Measurements from ENCODE around the gene TFF2.

Gene TFF2

GRCh38 chr21:42390696-42391095, 39.9 kb upstream of the TFF2 start:
- H3K27ac ChIP-seq = no peak overlapping the region
- peaks cover 4% of the 10 kb centered on the region for H3K9me3 ChIP-seq (ENCODE audit: severe bottlenecking)
- no peak for TF ChIP-seq CTCF (IDR thresholded peaks at IDR 0.05; ENCODE audit: low read depth, low read length)
- H3K27me3 ChIP-seq (ENCODE audit: insufficient read depth, low read depth, severe bottlenecking) = no peaks in the 10 kb centered on the region
- H3K36me3 ChIP-seq = no peaks in the 10 kb centered on the region
- H3K4me3 ChIP-seq (ENCODE audit: low read depth, low read length) = no peak overlapping the region
- DNase-seq = no peak

- Histone ChIP-seq H3K9me3 (ENCODE audit: severe bottlenecking) (peaks cover 4% of the 10 kb centered on the region), H3K27me3 (ENCODE audit: insufficient read depth, low read depth, severe bottlenecking) (no peaks in the 10 kb centered on the region), H3K36me3 (no peaks in the 10 kb centered on the region), H3K4me3 (ENCODE audit: low read depth, low read length) (no peak overlapping the region), H3K27ac (no peak overlapping the region)
- TF ChIP-seq CTCF (IDR thresholded peaks at IDR 0.05; ENCODE audit: low read depth, low read length) = no peak
- DNase-seq = no peak
Measured at GRCh38 chr21:42390193-42390592, 39.4 kb upstream of the TFF2 start.

- H3K4me3 ChIP-seq (ENCODE audit: low read depth, low read length) = no peak overlapping the region
- no peak overlapping the region for H3K27ac ChIP-seq
- no peak for DNase-seq
- no peak for TF ChIP-seq CTCF (IDR thresholded peaks at IDR 0.05; ENCODE audit: low read depth, low read length)
- H3K9me3 ChIP-seq (ENCODE audit: severe bottlenecking) = peaks cover 4% of the 10 kb centered on the region
- H3K36me3 ChIP-seq = no peaks in the 10 kb centered on the region
- no peaks in the 10 kb centered on the region for H3K27me3 ChIP-seq (ENCODE audit: insufficient read depth, low read depth, severe bottlenecking)
Measured at GRCh38 chr21:42389449-42389835, 38.6 kb upstream of the TFF2 start.

- Histone ChIP-seq H3K27ac (no peak overlapping the region), H3K4me3 (ENCODE audit: low read depth, low read length) (no peak overlapping the region), H3K27me3 (ENCODE audit: insufficient read depth, low read depth, severe bottlenecking) (no peaks in the 10 kb centered on the region), H3K36me3 (no peaks in the 10 kb centered on the region), H3K9me3 (ENCODE audit: severe bottlenecking) (peaks cover 4% of the 10 kb centered on the region)
- no peak for DNase-seq
- TF ChIP-seq CTCF (IDR thresholded peaks at IDR 0.05; ENCODE audit: low read depth, low read length) = no peak
Measured at GRCh38 chr21:42388740-42389448, 38.1 kb upstream of the TFF2 start.

- H3K4me3 ChIP-seq (ENCODE audit: low read depth, low read length) = no peak overlapping the region
- H3K27ac ChIP-seq = no peak overlapping the region
- no peak for TF ChIP-seq CTCF (IDR thresholded peaks at IDR 0.05; ENCODE audit: low read depth, low read length)
- DNase-seq = no peak
- no peaks in the 10 kb centered on the region for H3K27me3 ChIP-seq (ENCODE audit: insufficient read depth, low read depth, severe bottlenecking)
- H3K36me3 ChIP-seq = no peaks in the 10 kb centered on the region
- peaks cover 4% of the 10 kb centered on the region for H3K9me3 ChIP-seq (ENCODE audit: severe bottlenecking)
Measured at GRCh38 chr21:42387843-42388340, 37.1 kb upstream of the TFF2 start.

GRCh38 chr21:42387164-42387563, 36.4 kb upstream of the TFF2 start:
- TF ChIP-seq CTCF (IDR thresholded peaks at IDR 0.05; ENCODE audit: low read depth, low read length) = no peak
- Histone ChIP-seq H3K4me3 (ENCODE audit: low read depth, low read length) (no peak overlapping the region), H3K36me3 (no peaks in the 10 kb centered on the region), H3K27me3 (ENCODE audit: insufficient read depth, low read depth, severe bottlenecking) (no peaks in the 10 kb centered on the region), H3K27ac (no peak overlapping the region), H3K9me3 (ENCODE audit: severe bottlenecking) (peaks cover 4% of the 10 kb centered on the region)
- no peak for DNase-seq
